ENCODE results near the gene IL4. TPM values are rescaled to one million over a fixed set of nuclear protein-coding genes. Genes with fewer than 3 reads are reported as not detected.

The IL4 gene
- total RNA-seq, 1 donor from 2014 or later: not detected

GRCh38 chr5:132648355-132648754 lies 25.4 kb upstream of the IL4 start:
- no peak for DNase-seq (ENCODE audit: low read depth)
- H3K4me3 ChIP-seq (ENCODE audit: low read depth, low read length): no peak overlapping the region
- no peak for TF ChIP-seq CTCF (conservative IDR thresholded peaks at IDR 0.05; ENCODE audit: low read depth, low read length)

- no peak for DNase-seq (ENCODE audit: low read depth)
- no peak for TF ChIP-seq CTCF (conservative IDR thresholded peaks at IDR 0.05; ENCODE audit: low read depth, low read length)
- H3K4me3 ChIP-seq (ENCODE audit: low read depth, low read length): no peak overlapping the region
These were observed 21.8 kb upstream of the IL4 start for GRCh38 chr5:132651838-132652469.

GRCh38 chr5:132653716-132654115 lies 20.1 kb upstream of the IL4 start:
- H3K4me3 ChIP-seq (ENCODE audit: low read depth, low read length): no peak overlapping the region
- no peak for DNase-seq (ENCODE audit: low read depth)
- no peak for TF ChIP-seq CTCF (conservative IDR thresholded peaks at IDR 0.05; ENCODE audit: low read depth, low read length)

- H3K4me3 ChIP-seq (ENCODE audit: low read depth, low read length): peak overlapping the region; percentile 38
- no peak for TF ChIP-seq CTCF (conservative IDR thresholded peaks at IDR 0.05; ENCODE audit: low read depth, low read length)
- no peak for DNase-seq (ENCODE audit: low read depth)
These were observed 17.7 kb upstream of the IL4 start for GRCh38 chr5:132655821-132656773.

- DNase-seq (ENCODE audit: low read depth): no peak
- no peak for TF ChIP-seq CTCF (conservative IDR thresholded peaks at IDR 0.05; ENCODE audit: low read depth, low read length)
- H3K4me3 ChIP-seq (ENCODE audit: low read depth, low read length): no peak overlapping the region
These were observed 16.9 kb upstream of the IL4 start for GRCh38 chr5:132656774-132657355.

GRCh38 chr5:132657676-132658380 lies 16.0 kb upstream of the IL4 start, which contains the start of gene IL13:
Gene IL13, plus strand, starts transcription at chr5:132658173. Its CDS starts 14 bp downstream, at chr5:132658187.
- no peak for TF ChIP-seq CTCF (conservative IDR thresholded peaks at IDR 0.05; ENCODE audit: low read depth, low read length)
- DNase-seq (ENCODE audit: low read depth): no peak
- no peak within 1 kb of the TSS for H3K4me3 ChIP-seq (ENCODE audit: low read depth, low read length)
